Neutrophil (primary cell): ENCODE results near the gene UBA6.

Experiments used
- H3K27ac ChIP-seq: fragments of 200-600 bp; sonication (generic); 2 replicates; pipeline ENCODE4 v1.5.1; 2016; ENCODE audit warnings: mild to moderate bottlenecking, moderate library complexity
- H3K27me3 ChIP-seq: fragments of 200-600 bp; sonication (generic); 2 replicates; pipeline ENCODE4 v1.6.0; 2016; ENCODE audit warnings: mild to moderate bottlenecking
- H3K36me3 ChIP-seq: fragments of 200-600 bp; sonication (generic); 2 replicates; pipeline ENCODE4 v1.5.1; 2017
- H3K4me1 ChIP-seq, 2 experiments: fragments of 200-600 bp in 1 of 2; sonication (generic) in 1 of 2; 1 replicate in 1 of 2; 2 replicates in 1 of 2; pipeline versions ENCODE4 v1.5.1 to v1.6.1; 2013 to 2016; ENCODE audit warnings: low read depth in 1 of 2, low read length in 1 of 2, mild to moderate bottlenecking in 1 of 2, moderate library complexity in 1 of 2; ENCODE audit not compliant: control insufficient read depth in 1 of 2, insufficient read depth in 1 of 2
- H3K4me3 ChIP-seq, 2 experiments: fragments of 200-600 bp in 1 of 2; sonication (generic) in 1 of 2; 1 replicate in 1 of 2; 2 replicates in 1 of 2; pipeline ENCODE4 v1.5.1; 2013 to 2016; ENCODE audit warnings: low read depth in 1 of 2, low read length in 1 of 2, mild to moderate bottlenecking in 1 of 2, moderate library complexity in 1 of 2
- H3K9me3 ChIP-seq: fragments of 200-600 bp; sonication (generic); 2 replicates; pipeline ENCODE4 v1.5.1; 2016
- TF ChIP-seq, protein P1 (sequence below): fragments of 200-600 bp; sonication (generic); IDR thresholded peaks from 2 replicates; pipeline ENCODE4 v1.5.1; 2016; ENCODE audit warnings: antibody characterized with exemption

Gene UBA6

DNA sequence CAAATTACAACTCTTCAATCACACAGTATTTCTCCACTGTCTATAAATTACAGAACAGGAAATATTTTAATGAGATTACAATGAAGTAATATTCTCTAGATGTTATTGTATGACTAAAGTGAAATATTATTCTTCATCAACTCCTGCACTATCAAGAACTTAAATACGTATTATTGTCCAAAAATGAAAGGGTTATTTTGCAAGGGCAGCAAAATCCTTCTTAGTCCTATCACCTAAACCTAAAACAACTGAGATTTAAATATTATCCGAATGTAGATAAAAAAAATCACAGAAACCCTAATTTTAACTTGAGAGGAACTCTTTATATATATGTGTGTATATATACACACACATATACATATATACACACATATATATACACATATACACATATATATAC lies 4.9 kb downstream of the UBA6 start:
- Histone ChIP-seq H3K27me3 (no peaks in the 10 kb centered on the region), H3K4me1 (peaks cover 8 to 10% of the 10 kb centered on the region in 2 experiments), H3K36me3 (no peaks in the 10 kb centered on the region), H3K27ac (no peak overlapping the region), H3K4me3 (no peak overlapping the region), H3K9me3 (no peaks in the 10 kb centered on the region)
- TF ChIP-seq, protein P1, sequence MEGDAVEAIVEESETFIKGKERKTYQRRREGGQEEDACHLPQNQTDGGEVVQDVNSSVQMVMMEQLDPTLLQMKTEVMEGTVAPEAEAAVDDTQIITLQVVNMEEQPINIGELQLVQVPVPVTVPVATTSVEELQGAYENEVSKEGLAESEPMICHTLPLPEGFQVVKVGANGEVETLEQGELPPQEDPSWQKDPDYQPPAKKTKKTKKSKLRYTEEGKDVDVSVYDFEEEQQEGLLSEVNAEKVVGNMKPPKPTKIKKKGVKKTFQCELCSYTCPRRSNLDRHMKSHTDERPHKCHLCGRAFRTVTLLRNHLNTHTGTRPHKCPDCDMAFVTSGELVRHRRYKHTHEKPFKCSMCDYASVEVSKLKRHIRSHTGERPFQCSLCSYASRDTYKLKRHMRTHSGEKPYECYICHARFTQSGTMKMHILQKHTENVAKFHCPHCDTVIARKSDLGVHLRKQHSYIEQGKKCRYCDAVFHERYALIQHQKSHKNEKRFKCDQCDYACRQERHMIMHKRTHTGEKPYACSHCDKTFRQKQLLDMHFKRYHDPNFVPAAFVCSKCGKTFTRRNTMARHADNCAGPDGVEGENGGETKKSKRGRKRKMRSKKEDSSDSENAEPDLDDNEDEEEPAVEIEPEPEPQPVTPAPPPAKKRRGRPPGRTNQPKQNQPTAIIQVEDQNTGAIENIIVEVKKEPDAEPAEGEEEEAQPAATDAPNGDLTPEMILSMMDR = no peak

DNA sequence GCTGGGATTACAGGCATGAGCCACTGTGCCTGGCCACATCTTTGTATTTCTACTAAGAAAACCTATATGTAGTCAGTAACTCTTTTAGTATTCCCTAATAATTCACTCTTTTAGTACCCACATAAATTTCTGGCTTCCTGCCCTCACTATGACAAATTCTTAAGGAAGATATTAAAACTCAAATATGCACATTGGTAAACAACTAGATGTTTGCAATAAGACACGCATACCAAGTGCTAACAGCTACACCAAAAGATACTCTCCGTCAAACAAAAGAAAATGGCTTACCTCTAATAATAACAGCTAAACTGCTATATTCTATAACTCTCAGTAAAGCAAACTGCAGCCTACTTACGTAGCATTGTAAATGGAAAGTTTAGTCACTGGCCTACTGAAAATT lies 6.3 kb downstream of the UBA6 start:
- peaks cover under 1% of the 10 kb centered on the region in 2 experiments for H3K4me1 ChIP-seq
- no peaks in the 10 kb centered on the region for H3K27me3 ChIP-seq
- H3K36me3 ChIP-seq = peaks cover 2% of the 10 kb centered on the region
- no peaks in the 10 kb centered on the region for H3K9me3 ChIP-seq
- no peak overlapping the region for H3K4me3 ChIP-seq
- H3K27ac ChIP-seq = no peak overlapping the region
- TF ChIP-seq, protein P1 = no peak

DNA sequence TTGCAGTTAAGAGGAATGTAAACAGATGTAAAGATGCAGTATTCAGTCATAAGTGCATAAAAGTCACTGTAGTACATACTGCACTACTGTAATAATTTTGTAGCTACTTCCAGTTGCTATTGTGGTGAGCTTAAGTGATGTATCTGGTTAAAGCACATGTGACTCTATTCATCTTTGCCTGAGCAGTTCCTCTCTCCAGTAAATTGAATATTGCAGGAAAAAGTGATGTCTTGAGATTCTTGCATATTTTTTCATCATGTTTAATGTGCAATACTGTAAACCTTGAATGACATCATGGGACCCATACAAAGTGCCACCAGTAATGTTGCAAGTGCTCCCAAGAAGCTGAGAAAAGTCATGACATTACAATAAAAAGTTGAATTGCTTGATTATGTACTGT lies 9.6 kb downstream of the UBA6 start:
- no peaks in the 10 kb centered on the region for H3K9me3 ChIP-seq
- peaks cover 7% of the 10 kb centered on the region for H3K36me3 ChIP-seq
- no peaks in the 10 kb centered on the region for H3K4me1 ChIP-seq
- H3K27me3 ChIP-seq = no peaks in the 10 kb centered on the region
- TF ChIP-seq, protein P1 = no peak
- H3K27ac ChIP-seq = no peak overlapping the region
- H3K4me3 ChIP-seq = no peak overlapping the region

DNA sequence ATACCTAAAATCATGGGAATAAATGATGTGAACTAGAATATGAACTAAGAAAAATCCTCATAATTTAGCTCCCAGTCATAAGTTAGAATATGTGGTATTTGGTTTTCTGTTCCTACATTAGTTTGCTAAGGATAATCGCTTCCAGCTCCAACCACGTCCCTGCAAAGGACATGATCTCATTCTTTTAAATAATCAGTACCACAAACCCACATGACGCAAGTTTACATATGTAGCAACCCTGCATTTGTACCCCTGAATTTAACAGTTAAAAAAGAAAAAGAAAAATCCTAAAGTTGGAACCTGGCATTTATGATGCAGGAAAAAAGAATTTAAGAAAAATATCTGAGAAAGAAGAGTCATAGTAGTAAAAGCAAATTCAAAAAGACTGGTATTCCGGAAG lies 13.3 kb downstream of the UBA6 start:
- Histone ChIP-seq H3K9me3 (no peaks in the 10 kb centered on the region), H3K27ac (no peak overlapping the region), H3K4me3 (no peak overlapping the region), H3K27me3 (no peaks in the 10 kb centered on the region), H3K4me1 (no peaks in the 10 kb centered on the region), H3K36me3 (peaks cover 14% of the 10 kb centered on the region)
- TF ChIP-seq, protein P1 = no peak

DNA sequence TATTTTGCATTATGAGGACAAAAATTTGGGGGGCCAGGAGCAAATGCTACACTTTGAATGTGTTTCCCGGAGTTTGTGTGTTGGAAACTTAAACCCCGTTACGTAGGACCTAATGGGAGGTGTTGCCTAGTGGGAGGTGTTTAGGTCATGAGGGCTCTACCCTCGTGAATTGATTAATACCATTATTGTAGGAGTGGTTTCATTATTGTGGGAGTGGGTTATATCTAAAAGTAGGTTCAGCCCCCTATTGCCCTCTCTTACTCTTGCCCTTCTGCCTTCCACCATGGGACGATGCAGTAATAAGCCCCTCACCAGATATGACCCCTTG lies 15.5 kb downstream of the UBA6 start:
- Histone ChIP-seq H3K4me3 (no peak overlapping the region), H3K27me3 (no peaks in the 10 kb centered on the region), H3K27ac (no peak overlapping the region), H3K4me1 (no peaks in the 10 kb centered on the region), H3K36me3 (peaks cover 29% of the 10 kb centered on the region), H3K9me3 (no peaks in the 10 kb centered on the region)
- TF ChIP-seq, protein P1 = no peak
